ENCODE results near the gene ZNF813.
A peak's percentile ranks its signal among the peaks of the same experiment; 100 is the strongest.

Gene ZNF813

DNA sequence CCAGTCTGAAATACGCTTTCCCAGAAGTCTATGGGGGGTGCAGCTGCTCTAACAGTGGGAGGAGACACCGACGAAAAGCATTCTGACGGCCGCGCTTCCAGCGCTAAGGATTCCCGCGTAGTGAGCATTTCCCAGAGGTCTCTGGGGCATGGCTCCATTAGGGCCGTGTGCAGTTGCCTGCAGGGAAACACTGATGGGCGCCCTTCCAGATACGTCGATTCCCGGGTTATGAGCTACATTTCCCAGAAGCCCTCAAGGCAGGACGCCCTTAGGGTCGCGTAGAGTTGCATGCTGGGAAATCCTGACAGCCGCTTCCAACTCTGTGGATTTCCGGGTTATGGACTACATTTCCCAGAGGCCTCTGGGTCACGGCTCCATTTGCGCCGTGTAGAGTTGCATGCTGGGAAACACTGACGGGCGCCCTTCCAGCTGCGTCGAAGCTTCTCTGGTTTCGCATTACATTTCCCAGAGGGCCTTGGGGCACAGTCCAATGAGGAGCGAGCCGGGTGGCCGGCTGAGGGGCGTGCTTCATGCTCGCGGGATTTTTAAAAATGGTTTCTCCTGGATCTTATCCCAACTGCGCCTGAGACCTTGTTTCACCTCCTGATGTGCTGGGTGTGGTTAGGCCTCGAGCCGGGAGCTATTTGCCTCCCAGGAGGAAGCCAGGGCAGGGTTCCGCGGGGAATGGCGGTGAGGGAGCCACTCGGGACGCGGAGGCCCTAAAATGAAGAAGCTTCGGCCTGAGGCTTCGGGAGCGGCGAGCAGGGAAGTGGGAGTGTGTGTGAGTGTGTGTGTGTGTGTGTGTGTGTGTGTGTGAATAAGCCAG is 53.2 kb downstream of the ZNF813 start:
- peak; percentile 62 to 98 (median 95) for DNase-seq

DNA sequence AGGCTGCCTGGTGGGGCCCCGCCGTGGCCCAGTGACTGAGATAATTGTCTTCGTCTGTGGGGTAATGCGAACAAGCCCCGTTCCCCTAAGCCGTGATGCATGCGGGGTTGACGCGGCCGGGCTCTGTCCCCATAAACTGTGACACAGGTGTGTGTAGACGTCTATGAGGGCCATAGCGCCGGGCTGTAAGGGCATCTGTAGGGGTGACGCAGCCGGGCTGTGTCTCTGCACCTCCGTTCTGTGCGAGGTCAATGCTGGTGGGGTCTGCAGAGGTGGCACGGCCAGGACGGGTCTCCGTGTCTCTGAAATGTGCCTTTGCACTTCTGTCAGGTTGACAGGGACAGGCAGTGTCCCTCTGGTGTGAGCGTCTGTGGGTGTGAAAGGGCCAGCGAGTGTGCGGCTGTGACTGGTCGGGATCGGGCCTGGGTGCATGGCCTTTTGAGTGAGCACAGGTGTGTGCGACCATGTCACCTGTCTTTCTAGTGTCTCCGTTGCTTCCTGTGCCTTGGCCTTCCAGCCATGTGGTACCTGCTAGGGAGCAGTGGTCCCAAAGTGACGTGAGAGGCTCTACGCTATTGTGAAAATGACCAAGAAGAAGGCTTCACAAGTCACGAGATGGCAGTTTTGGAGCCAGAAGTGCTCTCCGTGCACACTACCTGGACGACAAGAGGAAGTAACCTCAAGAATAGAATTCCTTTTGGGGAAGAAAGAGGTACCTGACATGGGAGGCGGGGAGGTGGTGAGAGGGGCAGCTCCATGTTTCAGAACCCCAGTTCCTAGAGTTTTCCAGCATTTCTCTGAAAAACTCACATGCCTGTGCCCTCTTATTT is 54.1 kb downstream of the ZNF813 start:
- DNase-seq = no peak

DNA sequence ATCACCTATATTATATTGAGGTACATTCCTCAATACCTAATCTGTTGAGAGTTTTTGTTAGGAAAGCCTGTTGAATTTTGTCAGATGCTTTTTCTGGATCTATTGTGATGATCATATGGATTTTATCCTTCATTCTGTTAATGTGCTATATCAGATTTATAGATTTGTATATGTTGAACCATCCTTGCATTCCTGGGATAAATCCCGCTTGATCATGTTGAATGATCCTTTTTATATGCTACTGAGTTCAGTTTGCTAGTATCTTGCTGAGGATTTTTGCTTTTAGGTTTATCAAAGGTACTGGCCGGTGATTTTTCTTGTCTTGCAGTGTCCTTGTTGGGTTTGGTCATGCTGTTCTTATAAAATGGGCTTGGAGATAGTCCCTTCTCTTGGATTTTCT is 58.4 kb downstream of the ZNF813 start:
- no peak for DNase-seq

DNA sequence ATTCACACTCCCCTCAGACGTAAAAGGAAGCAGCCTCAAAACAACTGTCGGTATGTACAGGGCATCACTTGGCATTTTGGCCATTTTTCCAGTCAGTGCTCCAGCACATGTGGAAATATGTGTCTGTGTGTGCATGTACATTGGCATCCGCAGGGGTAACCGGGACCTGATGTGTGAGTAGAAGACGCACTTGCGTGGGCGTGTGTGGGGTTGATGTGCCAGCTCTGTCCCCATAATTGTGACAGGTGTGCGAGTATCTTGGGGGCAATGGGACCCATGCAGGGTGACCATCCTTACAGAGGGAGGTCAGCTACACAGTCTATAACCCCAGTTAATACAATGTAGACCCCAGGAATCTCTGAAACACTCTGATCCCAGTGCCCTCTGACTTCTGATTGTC is 63.1 kb downstream of the ZNF813 start:
- DNase-seq = no peak

DNA sequence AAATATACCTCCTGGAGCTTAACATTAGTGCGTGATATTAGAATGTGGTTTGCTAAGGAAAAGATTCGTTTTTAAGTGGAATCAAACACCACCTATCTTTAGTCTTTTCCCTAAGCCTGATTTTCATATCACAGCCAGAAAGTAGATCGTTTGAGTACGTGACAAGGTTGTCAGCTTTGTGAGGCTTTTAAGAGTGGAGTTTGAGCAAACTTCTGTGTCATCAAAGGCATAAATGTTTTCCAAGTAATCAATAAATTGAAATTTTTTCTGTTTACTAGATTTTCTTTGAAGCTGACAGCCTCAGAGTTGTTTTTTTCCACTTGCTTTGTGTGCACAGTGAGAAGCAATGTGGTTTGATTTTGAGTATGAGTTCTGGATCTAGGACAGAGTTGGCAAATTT is 63.9 kb downstream of the ZNF813 start:
- DNase-seq = no peak

DNA sequence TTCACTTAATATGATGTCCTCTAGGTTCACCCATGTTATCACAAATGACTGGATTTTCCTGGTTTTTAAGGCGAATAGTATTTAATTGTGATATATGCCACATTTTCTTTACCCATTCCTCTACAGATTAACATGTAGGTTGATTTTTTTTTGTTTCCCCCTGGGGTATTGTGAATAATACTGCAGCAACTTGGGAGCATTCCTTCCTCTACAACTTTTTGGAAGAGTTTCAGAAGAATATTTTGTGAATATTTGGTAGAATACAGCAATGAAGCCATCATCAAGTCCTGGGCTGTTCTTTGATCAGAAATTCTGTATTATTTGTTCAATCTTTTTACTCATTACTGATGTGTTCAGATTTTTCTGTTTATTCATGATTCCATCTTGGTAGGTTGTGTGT is 64.8 kb downstream of the ZNF813 start:
- DNase-seq = no peak

DNA sequence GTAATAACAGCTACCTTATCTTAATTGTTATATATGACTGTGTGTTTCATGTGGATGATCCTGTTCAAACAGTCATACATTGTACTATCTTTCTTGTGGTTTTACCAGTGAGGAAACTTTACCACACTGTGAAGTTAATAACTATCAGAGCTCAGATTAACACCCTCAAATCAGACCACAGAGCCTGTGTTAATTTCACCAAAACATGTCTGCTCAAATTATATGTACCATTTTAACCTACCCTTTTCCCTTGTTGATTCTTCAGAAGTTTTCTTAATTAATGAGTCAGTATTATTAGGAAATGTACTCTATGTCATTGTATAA is 68.7 kb downstream of the ZNF813 start:
- no peak for DNase-seq

DNA sequence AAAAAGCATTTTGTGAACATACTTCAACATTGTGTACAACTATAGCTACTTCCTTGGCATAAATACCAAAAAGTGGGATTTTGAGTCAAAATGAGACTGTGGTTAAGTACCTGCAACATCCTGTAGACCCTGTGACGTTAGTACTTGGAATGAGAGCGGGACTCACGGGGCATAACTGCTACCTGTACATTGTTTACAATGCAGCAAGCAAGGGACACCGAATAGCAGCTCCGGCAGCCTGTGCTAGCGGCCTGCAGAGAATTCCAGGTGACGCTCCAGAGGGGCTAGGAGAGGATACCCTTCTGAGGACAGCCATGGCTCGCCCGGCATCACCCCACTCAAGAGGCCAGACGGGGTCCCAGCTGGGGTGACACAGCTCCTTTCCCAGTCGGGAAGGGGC is 69.6 kb downstream of the ZNF813 start:
- no peak for DNase-seq

DNA sequence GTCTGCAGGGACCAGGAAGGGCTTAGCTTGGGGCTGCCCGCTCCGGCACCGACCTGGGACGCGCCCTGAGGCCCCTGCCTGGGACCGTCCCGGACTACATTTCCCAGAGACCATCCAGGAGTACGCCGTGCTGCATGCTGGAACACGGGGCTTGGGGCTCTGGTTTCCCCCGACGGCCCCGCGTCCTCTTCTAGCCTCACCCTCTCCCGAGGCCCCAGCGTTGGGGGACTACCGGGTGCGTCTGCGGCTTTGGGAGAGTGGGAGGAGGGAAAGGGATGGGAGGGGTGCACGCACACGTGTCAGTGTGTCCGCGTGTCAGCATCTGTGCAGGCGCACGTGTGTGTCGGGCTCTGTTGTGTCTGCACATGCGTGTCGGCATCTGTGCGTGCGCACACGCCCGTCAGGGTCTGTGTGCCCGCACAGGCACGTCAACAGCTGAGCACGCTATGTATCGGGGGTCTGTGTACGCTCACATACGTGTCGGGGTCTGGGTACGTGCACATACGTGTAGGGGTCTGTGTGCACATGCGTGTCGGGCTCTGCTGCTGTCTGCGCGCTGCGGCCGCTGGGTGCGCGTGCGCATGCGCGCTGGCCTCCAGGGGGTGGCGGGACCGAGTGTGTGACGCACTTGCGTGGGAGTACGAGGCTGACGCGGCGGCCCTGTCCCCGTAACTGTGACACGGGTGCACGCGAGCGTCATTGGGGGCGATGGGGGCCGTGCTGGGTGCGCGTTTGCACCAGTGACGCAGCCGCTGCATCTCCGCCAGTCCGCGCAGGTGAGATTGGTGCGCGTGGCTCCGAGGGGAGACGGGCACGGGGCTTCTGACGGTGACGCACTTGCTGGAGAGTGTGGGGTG is 70.2 kb downstream of the ZNF813 start, which contains the start of gene ZNF331:
TSS of gene ZNF331 (plus strand) at position 625 of the 857 bp plus-strand sequence. CDS start 31,232 bp downstream, outside the sequence.
- DNase-seq = peak in 13 of 14 donors; percentile 22 to 85 (median 61)

DNA sequence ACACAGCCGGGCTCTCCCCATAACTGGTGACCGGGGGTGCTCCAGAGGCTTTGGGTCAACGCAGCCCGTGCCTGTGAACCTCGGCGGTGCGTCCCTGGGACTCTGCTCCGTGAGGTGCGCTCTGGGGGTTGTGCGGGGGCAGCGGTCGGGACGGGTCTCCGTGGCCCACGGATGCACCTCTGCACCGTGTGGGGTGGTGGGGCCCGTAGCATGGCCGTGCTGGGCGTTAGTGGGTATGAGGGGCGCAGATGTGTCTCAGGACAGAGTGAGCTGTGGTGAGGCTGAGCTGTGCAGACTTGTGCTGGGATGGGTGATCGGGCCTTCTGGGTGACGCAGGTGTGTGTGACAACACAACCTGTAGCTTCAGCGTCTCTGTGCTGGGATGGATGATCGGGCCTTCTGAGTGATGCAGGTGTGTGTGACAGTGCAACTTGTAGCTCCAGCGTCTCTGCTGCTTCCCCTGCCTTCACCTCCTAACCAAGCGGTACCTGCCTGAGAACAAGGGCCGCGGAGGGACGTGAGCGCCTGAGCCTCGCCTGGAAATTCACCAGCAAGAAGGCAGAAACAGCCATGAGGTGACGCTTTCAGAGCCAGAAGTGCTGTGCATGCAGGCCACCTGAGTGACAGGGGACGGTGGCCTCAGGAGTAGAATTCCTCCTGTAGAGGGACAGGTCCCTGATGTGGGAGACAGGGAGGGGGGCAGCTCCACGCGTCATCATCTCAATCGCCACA is 71.0 kb downstream of the ZNF813 start:
- DNase-seq = peak in 1 of 14 donors; percentile 40

DNA sequence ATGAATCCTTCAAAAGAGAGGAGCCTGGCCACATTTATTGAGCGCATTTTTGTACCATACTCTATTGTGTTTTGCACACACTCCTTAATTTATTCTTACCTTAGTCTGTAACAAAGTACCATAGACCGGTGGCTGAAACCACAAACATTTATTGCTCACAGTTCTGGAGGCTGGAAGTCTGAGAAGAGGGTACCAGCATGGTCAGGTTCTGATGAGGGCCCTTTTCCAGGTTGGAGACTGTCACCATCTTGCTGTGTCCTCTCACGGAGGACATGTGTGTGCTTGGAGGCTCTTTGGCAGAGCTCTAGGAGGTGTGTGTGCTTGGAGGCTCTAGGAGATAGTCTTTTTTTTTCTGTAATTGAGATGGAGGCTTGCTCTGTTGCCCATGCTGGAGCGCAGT is 72.6 kb downstream of the ZNF813 start:
- DNase-seq = no peak

DNA sequence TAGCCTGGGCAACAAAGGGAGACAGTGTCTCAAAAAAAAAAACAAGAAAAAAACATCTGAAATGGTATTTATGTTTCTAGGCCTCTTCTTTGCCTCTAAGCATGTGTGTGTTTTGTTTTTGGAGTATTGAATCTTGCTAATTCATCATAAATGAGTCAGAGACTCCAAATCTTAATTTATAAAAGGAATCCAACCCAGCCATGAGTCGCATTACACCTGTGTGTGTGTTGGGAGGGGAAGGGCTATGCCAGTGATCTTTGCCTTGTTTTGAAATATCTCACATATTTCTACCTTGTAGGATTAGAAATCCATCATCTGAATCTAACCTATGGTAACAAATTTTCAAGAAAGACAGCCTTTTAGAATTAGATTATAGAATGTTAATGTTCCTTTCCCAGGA is 74.4 kb downstream of the ZNF813 start:
- no peak for DNase-seq

DNA sequence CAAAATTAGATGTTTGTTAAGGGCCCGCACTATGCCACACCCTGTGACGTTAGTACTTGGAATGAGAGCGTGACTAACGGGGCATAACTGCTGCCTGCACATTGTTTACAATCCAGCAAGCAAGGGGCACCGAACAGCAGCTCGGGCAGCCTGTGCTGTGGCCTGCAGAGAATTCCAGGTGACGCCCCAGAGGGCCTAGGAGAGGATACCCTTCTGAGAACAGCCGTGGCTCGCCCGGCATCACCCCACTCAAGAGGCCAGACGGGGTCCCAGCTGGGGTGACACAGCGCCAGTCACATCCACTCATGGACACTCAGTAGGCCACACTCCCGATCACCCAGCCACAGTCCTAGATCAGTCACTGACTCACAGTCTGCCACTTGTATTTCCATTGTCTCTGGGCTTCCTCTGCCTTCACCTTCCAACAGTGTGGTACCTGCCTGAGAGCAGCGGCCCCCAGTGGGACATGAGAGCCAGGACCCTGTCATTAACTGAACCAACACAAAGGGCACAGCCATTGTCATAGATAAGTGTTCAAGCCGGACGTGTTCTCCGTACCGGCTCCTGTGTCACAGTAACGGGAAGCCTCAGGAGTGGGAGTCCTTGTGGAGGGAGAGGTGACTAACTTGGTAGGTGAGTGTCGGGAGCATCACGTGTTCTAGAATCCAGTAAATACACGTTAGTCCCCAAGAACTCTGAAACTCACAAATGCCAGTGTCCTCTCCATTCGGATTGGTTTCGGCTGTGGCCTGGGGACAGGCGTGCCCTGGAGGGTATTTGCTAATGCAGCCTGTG is 77.9 kb downstream of the ZNF813 start:
- no peak for DNase-seq

Measured in C1 segment of cervical spinal cord (tissue), 14 donors.